GM12873 (cell line): ENCODE data around the gene IGSF6.

Source experiments
- TF ChIP-seq, protein P1 (sequence below): IDR thresholded peaks from 2 replicates; pipeline ENCODE4 v1.5.1; 2012; ENCODE audit warnings: low read depth, mild to moderate bottlenecking, moderate library complexity, low read length, control low read depth; ENCODE audit not compliant: insufficient read depth; ENCODE audit errors: missing control alignments

The IGSF6 gene

DNA sequence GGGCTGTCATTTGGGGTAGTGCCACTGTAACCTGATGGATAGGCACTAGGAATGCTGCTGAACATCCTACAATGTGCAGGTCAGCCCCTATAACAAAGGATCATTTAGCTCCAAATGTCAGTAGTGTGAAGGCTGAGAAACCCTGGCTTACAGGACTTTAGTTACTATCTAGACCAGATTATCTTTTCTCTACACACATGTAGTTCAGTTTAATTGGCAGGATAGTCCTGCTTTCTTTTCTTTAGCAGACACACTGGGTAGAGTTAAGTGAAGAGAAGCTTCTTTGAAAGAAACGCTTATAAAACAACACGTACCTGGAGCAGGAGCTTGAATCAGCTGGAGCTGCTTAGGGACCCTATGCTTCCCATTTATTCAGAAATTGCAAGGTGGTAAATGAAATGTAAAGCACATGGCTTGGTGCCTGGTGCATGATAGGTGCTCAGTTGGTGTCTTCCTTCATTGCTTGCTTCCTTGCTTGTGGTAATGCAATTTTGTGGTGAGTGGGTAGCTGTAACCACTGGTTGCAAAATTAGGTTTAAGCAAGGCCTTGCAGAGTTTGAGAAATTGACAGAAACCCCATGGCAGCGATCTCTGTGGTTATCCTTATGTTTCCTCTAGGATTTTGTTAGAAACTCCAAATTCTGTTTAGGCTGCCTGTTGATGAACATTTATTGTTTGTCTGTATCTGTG lies 43.6 kb downstream of the IGSF6 start:
- TF ChIP-seq, protein P1, sequence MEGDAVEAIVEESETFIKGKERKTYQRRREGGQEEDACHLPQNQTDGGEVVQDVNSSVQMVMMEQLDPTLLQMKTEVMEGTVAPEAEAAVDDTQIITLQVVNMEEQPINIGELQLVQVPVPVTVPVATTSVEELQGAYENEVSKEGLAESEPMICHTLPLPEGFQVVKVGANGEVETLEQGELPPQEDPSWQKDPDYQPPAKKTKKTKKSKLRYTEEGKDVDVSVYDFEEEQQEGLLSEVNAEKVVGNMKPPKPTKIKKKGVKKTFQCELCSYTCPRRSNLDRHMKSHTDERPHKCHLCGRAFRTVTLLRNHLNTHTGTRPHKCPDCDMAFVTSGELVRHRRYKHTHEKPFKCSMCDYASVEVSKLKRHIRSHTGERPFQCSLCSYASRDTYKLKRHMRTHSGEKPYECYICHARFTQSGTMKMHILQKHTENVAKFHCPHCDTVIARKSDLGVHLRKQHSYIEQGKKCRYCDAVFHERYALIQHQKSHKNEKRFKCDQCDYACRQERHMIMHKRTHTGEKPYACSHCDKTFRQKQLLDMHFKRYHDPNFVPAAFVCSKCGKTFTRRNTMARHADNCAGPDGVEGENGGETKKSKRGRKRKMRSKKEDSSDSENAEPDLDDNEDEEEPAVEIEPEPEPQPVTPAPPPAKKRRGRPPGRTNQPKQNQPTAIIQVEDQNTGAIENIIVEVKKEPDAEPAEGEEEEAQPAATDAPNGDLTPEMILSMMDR, result no peak

DNA sequence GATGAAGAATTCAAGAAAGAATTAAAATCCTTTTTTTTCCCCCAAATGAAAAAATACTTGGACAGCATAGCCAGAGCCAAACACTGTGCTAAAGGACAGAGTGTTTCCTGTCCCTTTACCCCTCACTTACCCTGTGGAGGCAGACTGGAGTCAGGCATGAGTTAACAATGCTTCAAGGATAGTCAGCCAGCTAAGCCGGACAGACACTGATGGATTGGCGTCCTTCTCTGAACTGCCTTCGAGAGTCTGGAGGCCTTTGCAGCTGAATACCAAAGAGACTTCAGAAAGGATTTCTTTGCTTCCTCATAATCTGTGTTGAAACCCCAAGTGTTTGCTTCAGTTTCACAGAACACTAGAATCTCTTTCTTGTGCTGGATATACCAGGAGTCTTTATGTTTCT lies 48.5 kb downstream of the IGSF6 start:
- TF ChIP-seq, protein P1, result no peak

DNA sequence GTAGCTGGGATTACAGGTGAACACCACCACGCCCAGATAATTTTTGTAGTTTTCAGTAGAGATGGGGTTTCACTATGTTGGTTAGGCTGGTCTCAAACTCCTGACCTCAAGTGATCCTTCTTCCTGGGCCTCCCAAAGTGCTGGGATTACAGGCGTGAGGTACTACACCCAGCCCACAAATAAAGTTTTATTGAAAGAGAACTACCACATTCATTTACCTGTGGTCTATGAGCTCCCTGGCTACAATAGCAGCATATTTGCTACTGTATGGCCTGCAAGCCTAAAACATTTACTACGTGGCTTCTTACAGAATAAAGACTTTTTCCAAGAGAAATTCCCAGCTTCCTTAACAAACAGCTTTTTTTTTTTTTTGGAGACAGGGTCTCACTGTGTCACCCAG lies 49.6 kb downstream of the IGSF6 start:
- TF ChIP-seq, protein P1, result no peak

DNA sequence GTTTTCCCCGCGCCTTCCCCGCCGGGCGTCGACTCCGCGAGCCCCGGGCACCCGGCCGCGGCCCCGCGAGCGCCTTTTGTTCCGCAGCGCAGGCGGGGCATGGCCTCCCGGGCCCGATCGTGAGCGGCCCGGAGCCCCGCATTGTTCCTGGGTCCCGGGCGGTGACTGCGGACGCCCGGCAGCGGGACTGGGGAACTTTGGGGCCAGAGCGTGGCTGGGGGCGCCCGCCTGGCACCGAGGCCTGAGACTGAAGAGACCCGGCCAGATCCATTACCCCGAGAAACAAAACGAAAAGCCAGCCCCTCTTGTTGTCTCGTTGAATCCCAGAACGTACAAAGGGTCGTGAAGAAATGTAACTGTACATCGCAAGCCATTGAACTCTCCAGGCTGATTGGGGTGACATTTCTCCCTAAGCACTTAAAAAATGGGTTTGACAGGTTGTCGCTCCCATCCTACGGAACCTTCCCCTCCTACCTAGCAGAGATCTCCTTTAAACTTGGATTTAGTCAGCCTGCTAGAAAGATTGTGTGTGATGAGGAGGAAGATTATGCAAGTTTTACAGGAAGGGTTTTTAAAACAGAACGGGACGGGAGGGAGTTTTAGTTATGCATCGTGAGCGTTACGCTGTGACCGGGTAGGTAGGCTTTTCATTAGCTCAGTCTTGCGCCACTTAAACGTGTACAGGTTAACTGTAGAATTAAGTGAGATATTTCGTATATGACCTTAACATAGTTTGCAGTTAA lies 52.2 kb downstream of the IGSF6 start:
- TF ChIP-seq, protein P1, result no peak

DNA sequence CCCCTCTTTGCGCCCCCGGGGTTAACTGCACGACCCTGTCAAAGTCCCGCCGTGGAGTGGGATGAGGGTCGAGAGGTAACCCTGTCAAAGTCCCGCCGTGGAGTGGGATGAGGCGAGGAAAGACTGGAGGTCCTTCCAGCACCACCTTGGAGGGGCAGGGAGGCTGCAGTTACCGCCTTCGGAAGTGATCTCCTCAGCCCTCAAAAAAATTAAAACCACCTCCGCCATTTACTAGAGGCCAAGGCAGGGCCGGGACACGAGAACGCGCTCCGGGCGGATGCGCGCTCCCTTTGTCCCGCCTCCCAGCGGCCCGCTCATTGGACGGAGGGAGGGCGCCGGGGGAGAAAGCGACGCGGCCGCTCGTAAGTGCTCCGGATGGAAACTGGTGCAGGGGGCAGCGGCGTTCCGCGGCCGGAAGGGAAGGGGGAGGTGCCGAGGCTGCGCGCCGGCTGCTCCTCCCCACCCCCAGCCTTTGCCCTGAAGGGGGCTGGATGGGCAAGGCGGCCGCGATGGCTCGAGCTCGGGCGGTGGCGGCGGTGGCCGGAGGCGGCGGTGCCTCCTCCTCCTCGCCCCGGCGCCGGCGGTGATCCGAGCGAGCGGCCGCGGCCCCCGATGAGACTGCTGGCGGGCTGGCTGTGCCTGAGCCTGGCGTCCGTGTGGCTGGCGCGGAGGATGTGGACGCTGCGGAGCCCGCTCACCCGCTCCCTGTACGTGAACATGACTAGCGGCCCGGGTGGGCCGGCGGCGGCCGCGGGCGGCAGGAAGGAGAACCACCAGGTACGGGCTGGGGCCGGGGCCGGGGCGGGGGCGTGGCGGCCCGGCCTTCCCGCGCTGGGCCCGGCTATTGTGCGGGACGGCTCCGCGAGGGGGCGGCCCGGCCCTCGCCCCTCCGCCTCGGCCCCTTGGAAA lies 53.0 kb downstream of the IGSF6 start, which contains the start of gene METTL9:
Gene METTL9 (plus strand): TSS at position 456 of the 909 bp plus-strand sequence. CDS start 157 bp downstream, at position 613.
- TF ChIP-seq, protein P1, result no peak

DNA sequence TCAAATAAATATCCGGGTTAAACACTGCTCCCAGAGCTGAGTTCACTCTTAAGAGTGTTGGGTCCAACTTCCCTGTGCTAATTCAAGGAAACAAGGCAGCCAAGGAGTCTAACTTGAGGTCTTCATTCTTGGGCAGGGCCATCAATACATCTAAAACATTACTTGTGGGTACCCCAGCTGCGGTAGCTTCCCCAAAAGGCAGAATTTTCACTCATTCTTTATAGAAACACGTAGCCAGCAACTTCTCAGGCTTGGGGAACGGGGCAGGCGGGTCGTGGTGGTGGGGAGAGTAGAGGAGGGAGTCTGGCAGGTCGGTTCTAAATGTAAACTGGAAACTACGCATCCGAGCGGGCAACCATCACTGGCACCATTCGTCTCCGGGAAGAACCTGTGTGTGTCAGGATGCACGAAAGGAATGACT lies 53.7 kb downstream of the IGSF6 start:
- TF ChIP-seq, protein P1, result no peak

DNA sequence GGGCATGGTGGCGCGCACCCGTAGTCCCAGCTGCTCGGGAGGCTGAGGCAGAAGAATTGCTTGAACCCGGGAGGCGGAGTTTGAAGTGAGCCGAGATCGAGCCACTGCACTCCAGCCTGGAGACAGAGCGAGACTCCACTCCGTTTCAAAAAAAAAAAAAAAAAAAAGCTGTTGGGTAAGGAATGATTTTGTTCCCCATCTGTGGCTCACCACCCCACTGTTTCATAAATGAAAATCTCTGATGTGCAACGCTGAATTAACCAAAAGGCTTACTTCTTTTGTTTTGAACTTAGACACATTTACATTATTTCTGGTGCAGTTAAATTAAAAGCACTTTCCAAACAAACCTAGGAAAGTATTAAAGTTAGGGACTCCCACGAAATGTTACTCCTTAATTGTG lies 54.2 kb downstream of the IGSF6 start:
- TF ChIP-seq, protein P1, result no peak
